AG08396 (cell line): Measurements from ENCODE around the gene LPAR6.
A peak's percentile ranks its signal among the peaks of the same experiment; 100 is the strongest.

Source experiments
- DNase-seq: peaks from one replicate; pipeline ENCODE4 v3.0.0; 2012; ENCODE audit warnings: low spot score, mixed read lengths

LPAR6 gene

DNA sequence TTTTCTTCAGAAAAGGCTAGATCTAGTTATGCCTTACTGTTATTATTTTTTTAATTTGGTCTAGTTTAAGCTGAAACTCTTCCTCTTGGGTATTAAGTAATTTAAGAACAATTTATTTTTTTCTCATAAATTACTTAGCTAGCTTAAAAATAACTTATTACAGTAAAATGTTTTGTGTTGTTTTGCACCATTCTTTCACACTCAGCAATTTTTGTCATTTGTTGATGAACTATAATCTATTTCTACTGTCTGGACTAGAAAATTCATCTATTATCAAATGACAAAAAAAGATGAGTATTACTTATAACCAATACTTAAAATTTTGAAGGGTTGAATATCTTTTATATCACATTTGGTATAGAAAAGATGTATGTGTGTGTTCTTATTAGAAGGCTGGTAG is 1.6 kb upstream of the LPAR6 start:
- DNase-seq = no peak

DNA sequence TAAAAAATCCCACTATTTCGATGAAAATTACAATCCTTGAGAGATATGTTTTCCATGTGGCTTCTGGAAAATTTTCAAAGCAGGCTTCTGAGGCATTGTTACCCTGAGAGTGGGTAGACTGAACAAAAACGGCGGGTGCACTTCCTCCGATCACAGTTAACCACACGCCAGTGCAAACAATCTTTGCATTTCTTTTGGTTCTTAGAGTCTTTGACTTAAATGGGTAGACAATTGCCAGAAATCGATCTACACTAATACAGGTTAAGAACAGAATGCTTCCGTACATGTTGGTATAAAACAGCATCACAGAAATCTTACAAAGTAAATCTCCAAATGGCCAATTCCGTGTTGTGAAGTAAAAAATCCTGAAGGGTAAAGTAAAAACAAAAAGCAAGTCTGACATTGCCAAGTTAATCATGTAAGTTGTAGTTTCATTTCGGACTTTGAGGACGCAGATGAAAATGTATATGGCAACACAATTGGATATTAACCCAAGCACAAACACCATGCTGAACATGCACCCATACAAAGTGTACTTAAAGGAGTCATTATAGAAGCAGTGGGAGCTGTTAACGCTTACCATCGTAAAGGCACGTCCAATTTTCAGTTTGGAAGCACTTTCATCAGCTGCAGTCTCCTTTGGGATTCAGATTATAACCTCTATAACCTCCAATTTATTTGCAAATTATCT is 927 bp downstream of the LPAR6 start:
- no peak for DNase-seq

DNA sequence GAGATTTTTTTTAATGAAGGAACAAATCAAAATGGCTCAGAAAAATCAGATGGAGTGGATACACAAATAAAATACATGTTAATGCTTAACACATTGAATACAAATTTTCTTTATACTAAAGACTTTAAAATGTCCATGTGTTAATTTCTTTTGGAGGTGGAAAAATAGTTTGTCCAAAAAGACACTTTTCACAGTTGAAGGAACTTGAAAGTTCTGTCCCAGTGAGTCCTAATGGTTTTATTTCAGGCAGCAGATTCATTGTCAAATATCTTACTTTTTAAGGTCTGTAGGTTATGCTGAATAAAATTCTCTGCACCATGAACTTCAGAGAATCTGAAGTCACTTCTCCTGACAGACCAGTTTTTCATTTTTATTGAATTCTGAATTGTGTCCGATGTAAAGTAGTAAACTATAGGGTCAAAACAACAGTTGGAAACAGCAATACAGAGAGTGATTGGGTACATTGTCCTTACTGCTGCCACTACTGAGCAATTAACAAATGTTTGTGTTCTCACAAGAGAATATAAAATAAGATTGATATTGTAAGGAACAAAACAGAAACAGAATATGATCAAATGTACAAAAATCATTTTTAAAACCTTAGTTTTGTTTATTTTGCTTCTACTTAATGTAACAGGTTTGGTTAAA is 1.6 kb downstream of the LPAR6 start:
- DNase-seq = no peak

DNA sequence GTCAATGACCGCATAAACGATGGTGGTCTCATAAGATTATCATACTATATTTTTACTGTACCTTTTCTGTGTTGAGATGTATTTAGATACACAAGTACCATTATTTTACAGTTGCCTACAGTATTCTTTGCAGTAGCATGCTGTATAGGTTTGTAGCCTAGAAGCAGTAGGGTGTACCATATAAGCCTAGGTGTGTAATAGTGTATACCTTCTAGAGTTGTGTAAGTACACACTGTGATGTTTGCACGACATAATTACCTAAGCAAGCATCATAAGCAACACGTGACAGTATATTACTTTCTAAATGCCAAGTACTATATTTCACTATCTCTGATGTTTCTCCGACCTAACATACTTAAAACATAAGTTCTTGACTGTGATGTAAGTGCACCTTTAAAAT is 2.7 kb downstream of the LPAR6 start:
- no peak for DNase-seq

DNA sequence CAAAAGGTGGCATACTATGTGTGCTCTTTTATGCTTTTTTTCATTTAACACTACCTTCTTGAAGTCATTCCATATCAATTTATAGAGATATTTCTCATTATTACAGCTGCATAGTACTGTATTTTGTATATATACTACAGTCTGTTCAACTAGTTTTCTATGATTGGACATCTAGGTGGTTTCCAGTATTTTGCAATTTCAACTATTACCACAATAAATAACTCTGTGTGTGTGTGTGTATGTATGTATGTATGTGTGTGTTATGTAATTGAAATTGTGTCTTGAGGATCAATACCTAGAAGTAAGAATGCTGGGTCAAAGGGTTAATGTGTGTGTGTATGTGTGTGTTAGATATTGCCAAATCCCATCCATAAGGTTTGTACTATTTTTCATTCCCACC is 7.0 kb downstream of the LPAR6 start:
- DNase-seq = no peak

DNA sequence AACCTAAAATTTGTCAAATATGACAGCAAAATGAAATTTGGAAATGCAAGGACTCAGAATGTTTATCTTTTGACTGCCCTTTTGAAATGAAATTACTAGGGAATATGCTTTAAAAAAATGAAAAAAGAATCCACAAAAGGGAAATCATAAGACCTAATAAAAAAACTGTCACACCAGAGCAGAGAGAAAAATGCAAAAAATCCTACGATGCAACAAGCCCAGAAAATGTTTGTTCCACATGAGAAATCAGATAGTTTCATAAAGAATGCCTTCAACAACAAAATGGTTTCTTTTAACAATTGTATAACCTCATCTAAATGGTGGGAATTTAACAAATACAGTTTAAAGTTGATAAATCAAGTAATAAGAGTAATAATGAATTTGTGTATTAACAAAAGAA is 8.0 kb downstream of the LPAR6 start:
- DNase-seq = no peak

GRCh38 chr13:48403913-48404312 is 9.0 kb downstream of the LPAR6 start:
- no peak for DNase-seq

- DNase-seq = no peak
Observed at GRCh38 chr13:48403151-48403631, 9.7 kb downstream of the LPAR6 start.

GRCh38 chr13:48402325-48402932 is 10.5 kb downstream of the LPAR6 start:
- DNase-seq = no peak

DNA sequence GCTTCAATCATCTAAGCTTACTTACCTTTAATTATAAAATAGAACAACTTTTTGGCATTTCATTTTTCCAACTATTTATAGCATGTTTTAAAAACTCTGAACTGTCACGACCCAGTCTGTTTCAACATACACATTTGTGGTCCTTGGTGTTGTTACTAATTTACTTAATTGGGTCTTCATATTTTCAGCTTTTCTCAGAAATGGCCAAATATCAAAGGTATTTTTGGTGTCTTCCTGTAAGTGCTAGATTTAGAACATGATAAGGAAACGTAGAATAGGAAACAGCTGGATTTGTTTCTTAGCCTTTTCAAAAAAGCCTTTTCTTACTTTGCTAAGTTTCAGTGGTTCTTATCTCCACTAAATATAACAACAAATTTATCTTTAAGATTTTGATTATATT is 11.4 kb downstream of the LPAR6 start:
- no peak for DNase-seq

DNA sequence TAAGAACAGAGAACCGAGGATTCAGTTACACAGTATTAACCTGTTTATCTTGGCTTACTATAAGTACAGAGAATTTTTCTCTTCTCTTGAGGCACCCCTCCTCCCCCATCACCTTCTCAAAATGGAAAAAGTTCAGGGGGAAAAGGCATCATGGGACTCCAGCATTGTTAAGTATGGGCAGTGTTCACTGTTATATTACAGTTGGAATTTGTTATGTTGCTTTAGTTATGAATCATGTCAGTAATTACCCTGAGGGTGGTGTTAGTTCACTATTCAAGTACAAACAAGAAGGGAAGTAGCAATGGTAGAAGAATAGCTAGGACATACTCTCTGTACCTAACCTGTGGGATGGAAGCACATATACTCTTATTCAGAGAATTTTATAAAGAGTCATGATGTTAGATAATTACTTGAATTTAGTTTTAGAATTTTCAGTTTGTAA is 12.0 kb downstream of the LPAR6 start:
- DNase-seq = peak; percentile 13

GRCh38 chr13:48400090-48400694 is 12.7 kb downstream of the LPAR6 start:
- no peak for DNase-seq

- no peak for DNase-seq
Observed at GRCh38 chr13:48398450-48399095, 14.3 kb downstream of the LPAR6 start.

GRCh38 chr13:48397744-48398143 is 15.2 kb downstream of the LPAR6 start:
- no peak for DNase-seq

GRCh38 chr13:48393698-48394085 is 19.2 kb downstream of the LPAR6 start:
- DNase-seq = no peak

GRCh38 chr13:48393030-48393697 is 19.7 kb downstream of the LPAR6 start:
- no peak for DNase-seq

- DNase-seq = no peak
Observed at GRCh38 chr13:48391257-48391656, 21.7 kb downstream of the LPAR6 start.

GRCh38 chr13:48386816-48387215 is 26.1 kb downstream of the LPAR6 start:
- no peak for DNase-seq

- no peak for DNase-seq
Observed at GRCh38 chr13:48383384-48383783, 29.5 kb downstream of the LPAR6 start.

GRCh38 chr13:48380581-48380980 is 32.3 kb downstream of the LPAR6 start:
- no peak for DNase-seq

DNA sequence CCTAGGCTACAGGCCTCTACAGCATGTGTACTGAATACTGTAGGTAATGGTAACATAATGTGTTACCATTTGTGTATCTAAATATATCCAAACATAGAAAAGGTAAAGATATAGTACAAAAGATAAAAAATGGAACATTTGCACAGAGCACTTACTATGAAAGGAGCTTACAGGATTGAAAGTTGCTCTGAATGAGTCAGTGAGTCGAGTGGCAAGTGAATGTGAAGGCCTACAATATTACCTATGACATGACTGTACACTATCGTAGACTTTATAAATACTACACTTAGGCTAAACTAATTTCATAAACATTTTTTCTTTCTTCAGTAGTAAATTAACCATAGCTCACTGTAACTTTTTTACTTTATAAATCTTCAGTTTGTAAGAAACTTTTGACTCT is 35.1 kb downstream of the LPAR6 start:
- no peak for DNase-seq

DNA sequence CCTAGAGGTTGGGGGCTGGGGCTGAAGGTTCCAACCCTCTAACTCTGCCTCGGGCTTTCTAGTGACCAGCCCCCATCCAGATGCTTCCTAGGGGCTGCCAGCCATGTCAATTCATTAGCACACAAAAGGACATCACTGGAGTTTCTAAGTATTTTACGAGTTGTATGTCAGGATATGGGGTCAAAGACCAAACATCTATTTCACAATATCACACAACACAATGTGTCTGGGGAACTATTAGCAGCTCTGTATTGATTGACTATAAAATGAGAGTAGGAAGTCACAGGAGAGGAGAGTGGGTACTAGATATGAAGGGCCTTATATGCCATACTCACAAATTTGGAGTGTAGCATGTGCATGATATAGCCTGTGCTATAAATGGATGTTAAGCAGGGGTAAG is 42.1 kb downstream of the LPAR6 start:
- no peak for DNase-seq
